Body of pancreas (tissue), 4 donors: ENCODE data around the gene NAP1L1. TPM values are rescaled to one million over a fixed set of nuclear protein-coding genes. Genes with fewer than 3 reads are reported as not detected.

Source experiments
- ATAC-seq: fragments of 150-250 bp; one replicate; pipeline ENCODE4 v1.9.1; 2016
- DNase-seq, 4 donors: peaks; one replicate each; pipeline ENCODE4 v3.0.0-alpha.2; 2019
- H3K27ac ChIP-seq, 4 donors: fragments of 200-600 bp; sonication (generic); 1 replicate in 3 of 4; 2 replicates in 1 of 4; pipeline versions ENCODE4 v1.5.1 to v1.6.1; 2016 to 2019; ENCODE audit warnings: mild to moderate bottlenecking in 1 of 4, mixed read lengths in 1 of 4, moderate library complexity in 1 of 4
- H3K27me3 ChIP-seq, 2 donors: fragments of 200-600 bp; sonication (generic); one replicate each; pipeline ENCODE4 v1.6.0; 2016; ENCODE audit warnings: mild to moderate bottlenecking in 1 of 2
- H3K36me3 ChIP-seq, 2 donors: fragments of 200-600 bp; sonication (generic); replicated peaks in 1 of 2; 2 replicates each; pipeline ENCODE4 v1.5.1; 2016; ENCODE audit warnings: low read depth in 2 of 2; ENCODE audit not compliant: insufficient read depth in 1 of 2
- H3K4me1 ChIP-seq: fragments of 200-600 bp; sonication (generic); one replicate; pipeline ENCODE4 v1.6.0; 2016
- H3K4me3 ChIP-seq, 2 donors: fragments of 200-600 bp; sonication (generic); 1 replicate in 1 of 2; 2 replicates in 1 of 2; pipeline ENCODE4 v1.5.1; 2016 to 2019
- H3K9me3 ChIP-seq, 3 donors: fragments of 200-600 bp; sonication (generic); 1 replicate in 2 of 3; 2 replicates in 1 of 3; pipeline ENCODE4 v1.5.1; 2016
- CTCF ChIP-seq, 7 experiments: fragments of 450-650 bp in 4 of 7; fragments of 200-600 bp in 3 of 7; sonication (generic) in 3 of 7; IDR thresholded peaks; one replicate each; pipeline ENCODE4 v1.5.1; 2016 to 2019; ENCODE audit warnings: antibody characterized with exemption in 7 of 7
- POLR2A ChIP-seq, 3 donors: fragments of 450-650 bp; IDR thresholded peaks; one replicate each; pipeline ENCODE4 v1.6.1; 2016; ENCODE audit warnings: antibody characterized with exemption in 3 of 3, mild to moderate bottlenecking in 2 of 3
- WGBS, 2 donors: methylation state at CpG; one replicate each; pipeline ENCODE4 v1.1.5; 2017; 5-methylcytosine and 5-hydroxymethylcytosine counted together
- intact Hi-C: fragments of 100-400 bp; cut with DNase I; formaldehyde crosslinking; loops from one replicate; pipeline ENCODE4 v1.15.1; 2023
- total RNA-seq, 2 donors: library from RNA; depleted of rRNA; stranded (reverse); fragments of >200 nt; gene quantifications; one replicate each; pipeline ENCODE4 v1.1.0, GENCODE V29; 2016

NAP1L1 gene
- total RNA-seq, 2 donors from 2014 or later: 151 to 275 TPM

DNA sequence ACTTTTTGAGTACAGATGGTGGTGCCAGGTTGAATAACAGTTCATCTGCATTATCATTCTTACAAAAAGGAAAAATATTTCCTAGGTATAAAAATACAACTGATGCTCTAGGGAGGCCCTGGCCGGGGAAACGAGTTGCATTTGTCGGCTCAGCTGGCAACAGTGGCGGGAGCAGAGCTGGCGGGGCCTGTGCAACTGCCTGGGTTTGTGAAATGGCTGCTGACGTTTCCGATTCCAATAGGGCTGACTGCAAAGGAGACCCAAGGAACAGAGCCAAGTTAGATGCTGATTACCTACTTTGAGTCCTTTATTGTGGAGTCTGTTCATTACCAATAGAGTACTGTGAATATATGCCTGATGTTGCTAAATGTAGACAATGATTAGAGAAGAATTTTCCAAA, 27.2 kb downstream of the NAP1L1 start:
- no peak overlapping the region for H3K27ac ChIP-seq
- intact Hi-C loops: no loop called here
- H3K9me3 ChIP-seq: no peaks in the 10 kb centered on the region
- no peaks in the 10 kb centered on the region for H3K27me3 ChIP-seq
- TF ChIP-seq POLR2A (IDR thresholded peaks at IDR 0.05) (no peak), CTCF (IDR thresholded peaks at IDR 0.05) (no peak)
- peaks cover 0 to 24% of the 10 kb centered on the region in 2 donors for H3K36me3 ChIP-seq
- DNase-seq (no peak), ATAC-seq (no peak)
- 94 to 95% methylated on average over 7 of the region's 7 CpGs for WGBS, 2 donors
- no peaks in the 10 kb centered on the region for H3K4me1 ChIP-seq
- no peak overlapping the region for H3K4me3 ChIP-seq

GRCh38 chr12:76055393-76055792, 29.1 kb downstream of the NAP1L1 start:
- DNase-seq (no peak), ATAC-seq (no peak)
- H3K36me3 ChIP-seq: peaks cover 0 to 26% of the 10 kb centered on the region in 2 donors
- no peaks in the 10 kb centered on the region for H3K9me3 ChIP-seq
- H3K4me1 ChIP-seq: no peaks in the 10 kb centered on the region
- WGBS, 2 donors: 83 to 90% methylated on average over 2 of the region's 2 CpGs
- no peak for TF ChIP-seq POLR2A (IDR thresholded peaks at IDR 0.05)
- TF ChIP-seq CTCF (IDR thresholded peaks at IDR 0.05): no peak
- no peaks in the 10 kb centered on the region for H3K27me3 ChIP-seq
- intact Hi-C loops: no loop called here
- H3K4me3 ChIP-seq: no peak overlapping the region
- H3K27ac ChIP-seq: no peak overlapping the region

DNA sequence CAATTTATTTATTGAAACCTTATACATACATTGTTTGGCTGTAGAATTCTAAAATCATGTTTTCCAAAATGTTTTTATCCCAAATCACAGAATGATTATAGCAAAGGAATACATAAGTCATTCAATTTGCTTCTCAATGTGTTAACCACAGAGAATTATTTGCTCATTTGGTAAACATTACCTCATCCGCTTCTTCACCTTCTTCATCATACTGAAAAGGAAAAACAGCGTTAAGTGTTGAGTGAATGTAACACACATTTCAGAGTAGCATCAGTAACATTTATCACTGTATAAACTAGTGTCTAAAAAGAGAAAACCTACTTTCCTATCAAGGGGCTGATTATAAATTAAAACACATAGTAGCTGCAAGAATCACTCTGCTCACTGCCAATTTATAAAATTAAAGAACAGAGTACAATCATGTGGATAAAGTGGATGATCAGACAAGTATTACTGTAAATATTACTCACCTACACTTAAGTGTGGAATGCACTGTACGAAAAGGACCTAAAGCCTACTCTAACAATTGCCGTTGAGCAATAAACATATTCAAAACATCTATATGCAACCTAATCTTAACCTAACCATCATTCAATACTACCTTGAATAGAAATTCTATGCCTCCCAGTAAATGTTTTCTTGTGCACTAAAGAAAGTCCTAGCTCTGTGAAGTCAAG, 34.8 kb downstream of the NAP1L1 start:
- DNase-seq: no peak
- Histone ChIP-seq H3K36me3 (peaks cover 0 to 19% of the 10 kb centered on the region in 2 donors), H3K4me1 (no peaks in the 10 kb centered on the region), H3K27me3 (no peaks in the 10 kb centered on the region), H3K27ac (no peak overlapping the region), H3K9me3 (no peaks in the 10 kb centered on the region), H3K4me3 (no peak overlapping the region)
- no peak for ATAC-seq
- WGBS, 2 donors: 84 to 87% methylated on average over 4 of the region's 4 CpGs
- intact Hi-C loops: loop anchor here (10.0 kb wide), 1 partner anchor 515 kb away; no protein-coding TSS in a partner anchor
- no peak for TF ChIP-seq CTCF (IDR thresholded peaks at IDR 0.05)
- no peak for TF ChIP-seq POLR2A (IDR thresholded peaks at IDR 0.05)

DNA sequence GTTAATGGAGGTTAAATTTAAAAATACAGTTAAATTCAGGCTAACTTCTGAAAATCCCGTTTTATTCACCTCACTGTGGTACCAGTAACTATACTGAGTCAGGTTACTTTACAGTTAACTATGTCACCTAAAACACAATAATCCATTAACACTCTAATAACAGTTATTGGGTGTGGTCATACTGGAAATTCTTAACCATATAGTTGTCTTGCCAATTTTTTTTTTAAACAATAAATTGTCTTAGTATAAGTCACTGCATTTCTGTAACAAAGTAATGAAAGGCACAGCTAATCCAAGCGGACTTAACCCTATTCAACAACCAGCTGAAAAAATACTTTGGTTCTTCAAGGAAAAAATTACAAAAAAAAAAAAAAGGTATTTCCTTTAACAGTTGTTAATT, 36.7 kb downstream of the NAP1L1 start:
- intact Hi-C loops: loop anchor here (10.0 kb wide), 1 partner anchor 513 kb away; no protein-coding TSS in a partner anchor
- no peak for DNase-seq
- Histone ChIP-seq H3K27ac (no peak overlapping the region), H3K9me3 (no peaks in the 10 kb centered on the region), H3K4me1 (no peaks in the 10 kb centered on the region), H3K27me3 (no peaks in the 10 kb centered on the region), H3K36me3 (peaks cover 0 to 8% of the 10 kb centered on the region in 2 donors), H3K4me3 (no peak overlapping the region)
- WGBS, 2 donors: 85 to 89% methylated on average over 2 of the region's 2 CpGs
- no peak for TF ChIP-seq POLR2A (IDR thresholded peaks at IDR 0.05)
- no peak for TF ChIP-seq CTCF (IDR thresholded peaks at IDR 0.05)
- no peak for ATAC-seq

DNA sequence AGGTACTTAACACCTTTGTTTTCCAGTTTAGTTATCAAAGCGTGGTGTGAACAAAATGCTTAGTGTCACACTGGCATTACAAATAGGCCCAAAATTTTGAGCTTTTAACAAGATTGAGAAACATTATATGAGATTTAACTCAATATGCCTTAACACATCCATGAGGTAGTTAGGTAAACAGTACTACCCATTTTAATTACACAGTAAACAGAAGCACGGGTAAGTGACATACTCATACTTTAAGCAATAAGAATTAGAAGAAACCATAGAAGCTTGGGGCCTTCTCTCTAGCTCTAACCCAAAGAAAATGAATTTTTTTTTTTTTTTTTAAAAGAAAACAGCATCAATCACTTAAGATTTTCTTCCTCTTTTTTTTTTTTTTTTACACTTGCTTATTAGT, 37.4 kb downstream of the NAP1L1 start:
- WGBS, 2 donors: 68 to 79% methylated on average over 2 of the region's 2 CpGs

More for the DNA sequence above, 37.4 kb downstream of the NAP1L1 start:
- no peaks in the 10 kb centered on the region for H3K27me3 ChIP-seq
- H3K9me3 ChIP-seq: no peaks in the 10 kb centered on the region
- no peak overlapping the region for H3K4me3 ChIP-seq
- DNase-seq (no peak), ATAC-seq (no peak)
- intact Hi-C loops: loop anchor here (10.0 kb wide), 1 partner anchor 512 kb away; no protein-coding TSS in a partner anchor
- TF ChIP-seq CTCF (IDR thresholded peaks at IDR 0.05) (no peak), POLR2A (IDR thresholded peaks at IDR 0.05) (no peak)
- H3K4me1 ChIP-seq: no peaks in the 10 kb centered on the region
- no peak overlapping the region for H3K27ac ChIP-seq
- H3K36me3 ChIP-seq: peaks cover 0 to 5% of the 10 kb centered on the region in 2 donors
